SH-SY5Y (cell line): ENCODE results near the gene PLEK.

Experiments
- GATA2 ChIP-seq: IDR thresholded peaks from 2 replicates; pipeline ENCODE4 v1.6.1; 2011; ENCODE audit warnings: mild to moderate bottlenecking, low read depth, low read length
- GATA3 ChIP-seq: IDR thresholded peaks from 2 replicates; pipeline ENCODE4 v1.6.1; 2011; ENCODE audit warnings: low read depth, mild to moderate bottlenecking, low read length, moderate library complexity

- TF ChIP-seq GATA3 (no peak), GATA2 (no peak)
Measured at GRCh38 chr2:68423966-68424650, 59.0 kb downstream of the PLEK start.
